ENCODE data around the gene ASIC2. TPM values are rescaled to one million over a fixed set of nuclear protein-coding genes. Genes with fewer than 3 reads are reported as not detected.

The ASIC2 gene
- total and polyA plus RNA-seq, 10 donors, result not detected

- no peaks in the 10 kb centered on the region for H3K36me3 ChIP-seq
Measured at GRCh38 chr17:33028778-33029177, 264.3 kb downstream of the ASIC2 start.

GRCh38 chr17:33028061-33028460 lies 265.0 kb downstream of the ASIC2 start:
- Histone ChIP-seq H3K4me1 (no peaks in the 10 kb centered on the region), H3K36me3 (no peaks in the 10 kb centered on the region), H3K27me3 (replicated peaks in 1 of 7) (peaks cover 0 to 3% (median under 1%) of the 10 kb centered on the region in 7 donors), H3K4me3 (no peak overlapping the region), H3K27ac (no peak overlapping the region), H3K9me3 (no peaks in the 10 kb centered on the region)
- WGBS, 5 donors, result 64 to 73% (median 72%) methylated on average over 8 of the region's 8 CpGs
- intact Hi-C loops (cut with DNase I; ENCODE audit: low total_unique reads), result no loop called here
- no peak for DNase-seq
- TF ChIP-seq CTCF (IDR thresholded peaks at IDR 0.05 in 8 of 11, conservative IDR thresholded peaks at IDR 0.05 in 3 of 11) (no peak), POLR2A (IDR thresholded peaks at IDR 0.05) (no peak), POLR2AphosphoS5 (IDR thresholded peaks at IDR 0.05) (no peak)

More at GRCh38 chr17:33028778-33029177, 264.3 kb downstream of the ASIC2 start:
- intact Hi-C loops (cut with DNase I; ENCODE audit: low total_unique reads), result no loop called here
- no peaks in the 10 kb centered on the region for H3K4me1 ChIP-seq
- peaks cover 0 to 10% (median 7%) of the 10 kb centered on the region in 7 donors for H3K27me3 ChIP-seq (replicated peaks in 1 of 7)
- no peak overlapping the region for H3K27ac ChIP-seq
- H3K9me3 ChIP-seq, result no peaks in the 10 kb centered on the region
- TF ChIP-seq POLR2A (IDR thresholded peaks at IDR 0.05), result no peak
- TF ChIP-seq CTCF (IDR thresholded peaks at IDR 0.05 in 8 of 11, conservative IDR thresholded peaks at IDR 0.05 in 3 of 11), result no peak
- TF ChIP-seq POLR2AphosphoS5 (IDR thresholded peaks at IDR 0.05), result no peak
- 68 to 91% (median 80%) methylated on average over 1 of the region's 1 CpG for WGBS, 5 donors
- H3K4me3 ChIP-seq, result no peak overlapping the region
- no peak for DNase-seq

- WGBS, 5 donors, result 62 to 76% (median 72%) methylated on average over 3 of the region's 3 CpGs
- no peak for DNase-seq
- TF ChIP-seq POLR2AphosphoS5 (IDR thresholded peaks at IDR 0.05) (no peak), POLR2A (IDR thresholded peaks at IDR 0.05) (no peak), CTCF (IDR thresholded peaks at IDR 0.05 in 8 of 11, conservative IDR thresholded peaks at IDR 0.05 in 3 of 11) (no peak)
Measured at GRCh38 chr17:33024688-33025486, 268.2 kb downstream of the ASIC2 start.

GRCh38 chr17:33023790-33024189 lies 269.3 kb downstream of the ASIC2 start:
- H3K27ac ChIP-seq, result no peak overlapping the region
- no peaks in the 10 kb centered on the region for H3K9me3 ChIP-seq
- no peaks in the 10 kb centered on the region for H3K27me3 ChIP-seq (replicated peaks in 1 of 7)
- no peak overlapping the region for H3K4me3 ChIP-seq
- no peaks in the 10 kb centered on the region for H3K4me1 ChIP-seq
- no peak for TF ChIP-seq CTCF (IDR thresholded peaks at IDR 0.05 in 8 of 11, conservative IDR thresholded peaks at IDR 0.05 in 3 of 11)
- TF ChIP-seq POLR2AphosphoS5 (IDR thresholded peaks at IDR 0.05), result no peak
- TF ChIP-seq POLR2A (IDR thresholded peaks at IDR 0.05), result no peak
- 69 to 86% (median 80%) methylated on average over 3 of the region's 3 CpGs for WGBS, 5 donors
- no peak for DNase-seq
- intact Hi-C loops (cut with DNase I; ENCODE audit: low total_unique reads), result no loop called here
- H3K36me3 ChIP-seq, result no peaks in the 10 kb centered on the region

More at GRCh38 chr17:33024688-33025486, 268.2 kb downstream of the ASIC2 start:
- H3K9me3 ChIP-seq, result no peaks in the 10 kb centered on the region
- no peaks in the 10 kb centered on the region for H3K36me3 ChIP-seq
- intact Hi-C loops (cut with DNase I; ENCODE audit: low total_unique reads), result no loop called here
- no peak overlapping the region for H3K27ac ChIP-seq
- H3K4me1 ChIP-seq, result no peaks in the 10 kb centered on the region
- H3K27me3 ChIP-seq (replicated peaks in 1 of 7), result no peaks in the 10 kb centered on the region
- H3K4me3 ChIP-seq, result no peak overlapping the region
